Measurements from ENCODE around the gene EFCAB9.
"Not testable (repeated sequence)": the region's sequence is repeated elsewhere in the genome, so short reads cannot be mapped to it uniquely, and the experiment has no call there.

Gene EFCAB9

GRCh38 chr5:172188893-172189692 is 4.9 kb upstream of the EFCAB9 start:
- no peak for DNase-seq

GRCh38 chr5:172189693-172190296 is 4.2 kb upstream of the EFCAB9 start:
- no peak for DNase-seq

- no peak for DNase-seq
Observed at GRCh38 chr5:172194985-172195774, 1.2 kb downstream of the EFCAB9 start.

GRCh38 chr5:172197775-172198174 is 3.8 kb downstream of the EFCAB9 start:
- DNase-seq: not testable (repeated sequence)

GRCh38 chr5:172199446-172199845 is 5.5 kb downstream of the EFCAB9 start:
- DNase-seq: no peak

- no peak for DNase-seq
Observed at GRCh38 chr5:172200476-172200875, 6.5 kb downstream of the EFCAB9 start.

- not testable (repeated sequence) for DNase-seq
Observed at GRCh38 chr5:172205984-172206383, 12.0 kb downstream of the EFCAB9 start.

GRCh38 chr5:172207511-172207910 is 13.5 kb downstream of the EFCAB9 start:
- no peak for DNase-seq

- no peak for DNase-seq
Observed at GRCh38 chr5:172209714-172210113, 15.7 kb downstream of the EFCAB9 start.

- DNase-seq: no peak
Observed at GRCh38 chr5:172211676-172212075, 17.7 kb downstream of the EFCAB9 start.

- no peak for DNase-seq
Observed at GRCh38 chr5:172213126-172213525, 19.2 kb downstream of the EFCAB9 start.

GRCh38 chr5:172216345-172216744 is 22.4 kb downstream of the EFCAB9 start:
- no peak for DNase-seq

GRCh38 chr5:172219296-172219695 is 25.3 kb downstream of the EFCAB9 start:
- no peak for DNase-seq

- DNase-seq: no peak
Observed at GRCh38 chr5:172223901-172224873, 30.2 kb downstream of the EFCAB9 start.

- no peak for DNase-seq
Observed at GRCh38 chr5:172224996-172225395, 31.0 kb downstream of the EFCAB9 start.

GRCh38 chr5:172229904-172230303 is 35.9 kb downstream of the EFCAB9 start:
- DNase-seq: no peak

GRCh38 chr5:172234031-172234430 is 40.1 kb downstream of the EFCAB9 start:
- DNase-seq: no peak

GRCh38 chr5:172235132-172235780 is 41.3 kb downstream of the EFCAB9 start:
- DNase-seq: no peak

GRCh38 chr5:172235827-172236736 is 42.1 kb downstream of the EFCAB9 start:
- no peak for DNase-seq

- no peak for DNase-seq
Observed at GRCh38 chr5:172238334-172238733, 44.4 kb downstream of the EFCAB9 start.

- DNase-seq: no peak
Observed at GRCh38 chr5:172243302-172243701, 49.3 kb downstream of the EFCAB9 start.
